HepG2 (cell line): ENCODE results near the gene ARG2. TPM values are rescaled to one million over a fixed set of nuclear protein-coding genes. Genes with fewer than 3 reads are reported as not detected.

Source experiments
- ATAC-seq: fragments of 200-7000 bp; cut with Tn5 transposase; 3 replicates; pipeline ENCODE4 v1.9.1; 2020; ENCODE audit warnings: mild to moderate bottlenecking, moderate library complexity
- BruUV-seq: library from RNA; stranded (reverse); fragments of 400-500 nt; replicated peaks from 2 replicates; lab custom pipeline; 2021; lab: Mats Ljungman, UMichigan
- CTCF ChIA-PET: fragments of 300-600 bp; formaldehyde crosslinking; extraction: SDS; loops from one replicate; lab custom pipeline; 2021; ENCODE audit warnings: low total read pairs, inconsistent platforms, low intra/inter-chr PET ratio; lab: Yijun Ruan, JAX
- POLR2A ChIA-PET: fragments of 350-600 bp; sonication (Branson Sonifier 250); formaldehyde crosslinking; loops from one replicate; lab custom pipeline; 2020; ENCODE audit warnings: antibody characterized with exemption, inconsistent platforms; lab: Yijun Ruan, JAX
- DNase-seq: peaks from one replicate; pipeline ENCODE4 v3.0.0-alpha.2; 2015; ENCODE audit warnings: low spot score
- FAIRE-seq: peaks from 3 replicates; lab custom pipeline; 2011; peaks lifted over from hg19 to GRCh38; lab: Jason Lieb, UNC
- H2AFZ ChIP-seq: one replicate; pipeline ENCODE4 v1.6.1; 2011; ENCODE audit warnings: low read length, inconsistent platforms
- H3K27ac ChIP-seq: fragments of 300-600 bp; 3 replicates; pipeline ENCODE4 v1.8.0; 2011; ENCODE audit warnings: mixed run types, mild to moderate bottlenecking, mixed read lengths, low read length, inconsistent platforms; ENCODE audit not compliant: insufficient read depth; ENCODE audit errors: extremely low read length
- H3K27me3 ChIP-seq, 2 experiments: fragments of 200-600 bp in 1 of 2; 2 replicates in 1 of 2; 3 replicates in 1 of 2; pipeline versions ENCODE4 v1.6.0 to v1.8.0; 2011; ENCODE audit warnings: low read length in 2 of 2, mild to moderate bottlenecking in 2 of 2, moderate library complexity in 2 of 2, inconsistent platforms in 1 of 2; ENCODE audit not compliant: insufficient read depth in 2 of 2, control insufficient read depth in 1 of 2
- H3K36me3 ChIP-seq, 2 experiments: fragments of 200-600 bp in 1 of 2; replicated peaks in 1 of 2; 2 replicates in 1 of 2; 3 replicates in 1 of 2; pipeline versions ENCODE4 v1.5.1 to v1.8.0; 2011; ENCODE audit warnings: low read length in 2 of 2, inconsistent platforms in 1 of 2; ENCODE audit not compliant: insufficient read depth in 2 of 2, control insufficient read depth in 1 of 2
- H3K4me1 ChIP-seq: 2 replicates; pipeline ENCODE4 v1.5.1; 2012; ENCODE audit warnings: low read length, inconsistent platforms; ENCODE audit not compliant: insufficient read depth
- H3K4me2 ChIP-seq: 2 replicates; pipeline ENCODE4 v1.6.0; 2011; ENCODE audit warnings: low read depth, low read length, inconsistent platforms
- H3K4me3 ChIP-seq, 3 experiments: fragments of 200-600 bp in 1 of 3; sonication (generic), shearing (Covaris generic) in 1 of 3; replicated peaks in 1 of 3; 2 replicates each; pipeline ENCODE4 v1.5.1; 2011 to 2016; ENCODE audit warnings: low read length in 3 of 3, inconsistent platforms in 2 of 3, low read depth in 2 of 3, mild to moderate bottlenecking in 2 of 3, control low read depth in 1 of 3, mixed read lengths in 1 of 3; ENCODE audit not compliant: insufficient read depth in 1 of 3
- H3K79me2 ChIP-seq: one replicate; pipeline ENCODE4 v1.6.1; 2011; ENCODE audit warnings: low read length, inconsistent platforms; ENCODE audit not compliant: insufficient read depth
- H3K9ac ChIP-seq: 2 replicates; pipeline ENCODE4 v1.6.0; 2011; ENCODE audit warnings: mild to moderate bottlenecking, low read depth, low read length, inconsistent platforms; ENCODE audit not compliant: insufficient read depth
- H3K9me3 ChIP-seq: 2 replicates; pipeline ENCODE4 v1.5.1; 2012; ENCODE audit warnings: mild to moderate bottlenecking, low read length
- H4K20me1 ChIP-seq: 2 replicates; pipeline ENCODE4 v1.6.0; 2011; ENCODE audit warnings: inconsistent platforms, mild to moderate bottlenecking, low read length, moderate library complexity; ENCODE audit not compliant: insufficient read depth
- CENPX ChIP-seq: sonication (generic); formaldehyde crosslinking; IDR thresholded peaks from 2 replicates; pipeline ENCODE4 v1.9.0; 2021; ENCODE audit warnings: mild to moderate bottlenecking, missing genetic modification reagents, moderate library complexity
- ESRRA ChIP-seq: sonication (generic); formaldehyde crosslinking; IDR thresholded peaks from 2 replicates; pipeline ENCODE4 v1.5.1; 2020; ENCODE audit warnings: mild to moderate bottlenecking, low read depth, missing genetic modification reagents
- GABPA ChIP-seq, 2 experiments: IDR thresholded peaks; 2 replicates each; pipeline ENCODE4 v1.6.1; 2011 to 2016; ENCODE audit warnings: low read depth in 2 of 2, low read length in 1 of 2, missing biosample characterization in 1 of 2, missing genetic modification characterization in 1 of 2
- IRX3 ChIP-seq: sonication (generic); formaldehyde crosslinking; IDR thresholded peaks from 2 replicates; pipeline ENCODE4 v1.8.1; 2023; ENCODE audit warnings: mild to moderate bottlenecking, low read depth, missing genetic modification reagents, borderline replicate concordance
- JUND ChIP-seq: sonication (generic); formaldehyde crosslinking; IDR thresholded peaks from 2 replicates; pipeline ENCODE4 v1.8.0; 2022; ENCODE audit warnings: mild to moderate bottlenecking, missing genetic modification reagents
- MAF1 ChIP-seq: sonication (generic); formaldehyde crosslinking; IDR thresholded peaks from 2 replicates; pipeline ENCODE4 v1.5.0; 2020; ENCODE audit warnings: missing genetic modification reagents, borderline replicate concordance
- NFAT5 ChIP-seq: sonication (generic); formaldehyde crosslinking; IDR thresholded peaks from 2 replicates; pipeline ENCODE4 v1.4.0; 2020; ENCODE audit warnings: missing genetic modification reagents
- ZHX2 ChIP-seq, 2 experiments: sonication (generic) in 1 of 2; formaldehyde crosslinking in 1 of 2; IDR thresholded peaks; 2 replicates each; pipeline versions ENCODE4 v1.6.1 to v1.9.0; 2014 to 2022; ENCODE audit warnings: antibody characterized with exemption in 1 of 2, borderline replicate concordance in 1 of 2, inconsistent platforms in 1 of 2, low read depth in 1 of 2, missing genetic modification reagents in 1 of 2
- ZMAT5 ChIP-seq: sonication (generic); formaldehyde crosslinking; IDR thresholded peaks from 2 replicates; pipeline ENCODE4 v1.5.0; 2020; ENCODE audit warnings: mild to moderate bottlenecking, low read depth, missing genetic modification reagents, borderline replicate concordance
- ZNF232 ChIP-seq: sonication (generic); formaldehyde crosslinking; IDR thresholded peaks from 2 replicates; pipeline ENCODE4 v1.4.0; 2020; ENCODE audit warnings: missing genetic modification reagents, borderline replicate concordance
- ZSCAN20 ChIP-seq: sonication (generic); formaldehyde crosslinking; IDR thresholded peaks from 2 replicates; pipeline ENCODE4 v1.4.0; 2020; ENCODE audit warnings: missing genetic modification reagents, mild to moderate bottlenecking, borderline replicate concordance
- WGBS: methylation state at CpG from one replicate; pipeline ENCODE4 v1.1.6; 2017; ENCODE audit warnings: low lambda C conversion rate; 5-methylcytosine and 5-hydroxymethylcytosine counted together
- in situ Hi-C: cut with HindIII; loops from 2 replicates; pipeline ENCODE4 v1.10.0; 2017; ENCODE audit warnings: low pct_unique_long_range_greater_than_20kb; ENCODE audit not compliant: extremely low pct_ligation_motif_present
- intact Hi-C: fragments of 100-400 bp; cut with micrococcal nuclease; formaldehyde crosslinking; loops from one replicate; pipeline ENCODE4 v1.10.0; 2022; ENCODE audit not compliant: unreplicated experiment
- polyA plus RNA-seq, 8 experiments: library from polyadenylated mRNA; depleted of rRNA in 3 of 8; stranded (reverse) in 7 of 8; unstranded in 1 of 8; fragments of >200 nt; fragmentation: Illumina TruSeq in 4 of 8; extraction: Trizol in 4 of 8; gene quantifications; 2 replicates each; pipeline versions ENCODE4 v1.2.1 to v1.2.3, GENCODE V29; 2011 to 2016; ENCODE audit warnings: low read depth in 4 of 8, missing spikeins in 1 of 8, mixed read lengths in 1 of 8; ENCODE audit not compliant: insufficient read depth in 1 of 8
- total RNA-seq, 5 experiments: library from RNA; depleted of rRNA; stranded (reverse); fragments of >200 nt; fragmentation: Illumina TruSeq; extraction: Trizol; gene quantifications; 2 replicates each; pipeline ENCODE4 v1.2.3, GENCODE V29; 2016; ENCODE audit warnings: low read depth in 1 of 5

ARG2 gene
- total and polyA plus RNA-seq, 2 of the 13 experiments (the other 11 are each of a cell fraction or from before 2014, with no cell fraction given), result 37.5 to 73.6 TPM

GRCh38 chr14:67695394-67695949 is 75.8 kb downstream of the ARG2 start, which contains the start of gene RDH11:
TSS of gene RDH11 (minus strand) at chr14:67695764. CDS start at chr14:67695703, 61 bp downstream.
- intact Hi-C loops (no loop called here), in situ Hi-C loops (no loop called here)
- no TSS peak for BruUV-seq
- FAIRE-seq (peak; percentile 98), DNase-seq (peak; percentile 90), ATAC-seq (peak; percentile 96)
- peaks cover 35% of the 10 kb centered on the region for H3K79me2 ChIP-seq
- H3K27ac ChIP-seq, result peak within 1 kb of the TSS; percentile 96
- H2AFZ ChIP-seq, result no peak within 1 kb of the TSS
- ChIA-PET POLR2A (interaction anchor here (0.6 to 2.2 kb wide), 14 partner anchors 9 to 336 kb away, joined by 3 to 13 read pairs (median 4); partner anchors contain the start of genes ATP6V1D, EIF2S1, PIGH and ZFYVE26), CTCF (no interaction called here)
- no peaks in the 10 kb centered on the region; a peak in 1 of 5 replicates for H3K27me3 ChIP-seq
- H3K4me3 ChIP-seq, result peak within 1 kb of the TSS; percentile 94 to 99 (median 96)
- peaks cover 3% of the 10 kb centered on the region for H4K20me1 ChIP-seq
- H3K4me2 ChIP-seq, result peak within 1 kb of the TSS; percentile 85
- H3K36me3 ChIP-seq, result peaks cover 5 to 26% of the 10 kb centered on the region in 2 experiments
- H3K9me3 ChIP-seq, result no peaks in the 10 kb centered on the region
- peak within 1 kb of the TSS; percentile 96 for H3K9ac ChIP-seq
- 0% methylated on average over 14 of the region's 25 CpGs for WGBS
- peaks cover 52% of the 10 kb centered on the region for H3K4me1 ChIP-seq
- TF ChIP-seq ZHX2 (IDR thresholded peaks at IDR 0.05; ENCODE audit: low read depth) (peak; percentile 92), ZHX2 (CRISPR knock-in tag; IDR thresholded peaks at IDR 0.05; ENCODE audit: borderline replicate concordance) (no peak), NFAT5 (CRISPR knock-in tag) (no peak), MAF1 (CRISPR knock-in tag) (0 out of 2 replicates have a peak, but pooled peaks have one; percentile 5), ESRRA (no peak), ZNF232 (CRISPR knock-in tag) (no peak), IRX3 (CRISPR knock-in tag) (no peak), ZSCAN20 (CRISPR knock-in tag) (no peak), GABPA (IDR thresholded peaks at IDR 0.05; ENCODE audit: low read depth, low read length) (no peak), GABPA (CRISPR knock-in tag; IDR thresholded peaks at IDR 0.05; ENCODE audit: low read depth) (peak; percentile 69), ZMAT5 (CRISPR knock-in tag) (no peak), JUND (CRISPR knock-in tag) (no peak), CENPX (no peak)
